Ishikawa (cell line): ENCODE measurements around the gene SPOCK2.
A peak's percentile ranks its signal among the peaks of the same experiment; 100 is the strongest.

ENCODE experiments used
- CEBPB ChIP-seq: IDR thresholded peaks from 2 replicates; pipeline ENCODE4 v1.6.1; 2012
- CREB1 ChIP-seq: IDR thresholded peaks from 2 replicates; pipeline ENCODE4 v1.6.1; 2012; ENCODE audit warnings: low read depth
- EGR1 ChIP-seq: IDR thresholded peaks from 2 replicates; pipeline ENCODE4 v1.6.1; 2012
- EP300 ChIP-seq: IDR thresholded peaks from 2 replicates; pipeline ENCODE4 v1.6.1; 2012; ENCODE audit warnings: borderline replicate concordance
- FOXM1 ChIP-seq: IDR thresholded peaks from 2 replicates; pipeline ENCODE4 v1.6.1; 2012; ENCODE audit warnings: low read depth, borderline replicate concordance
- NFIC ChIP-seq: IDR thresholded peaks from 2 replicates; pipeline ENCODE4 v1.6.1; 2012
- RAD21 ChIP-seq: IDR thresholded peaks from 2 replicates; pipeline ENCODE4 v1.6.1; 2012; ENCODE audit warnings: low read depth
- REST ChIP-seq: IDR thresholded peaks from 2 replicates; pipeline ENCODE4 v1.6.1; 2012; ENCODE audit warnings: low read depth, mild to moderate bottlenecking
- TAF1 ChIP-seq: IDR thresholded peaks from 2 replicates; pipeline ENCODE4 v1.6.1; 2012; ENCODE audit warnings: low read depth, mild to moderate bottlenecking
- TCF12 ChIP-seq: IDR thresholded peaks from 2 replicates; pipeline ENCODE4 v1.6.1; 2012; ENCODE audit warnings: low read depth
- TEAD4 ChIP-seq: IDR thresholded peaks from 2 replicates; pipeline ENCODE4 v1.6.1; 2012
- USF1 ChIP-seq: IDR thresholded peaks from 2 replicates; pipeline ENCODE4 v1.6.1; 2012
- YY1 ChIP-seq: IDR thresholded peaks from 2 replicates; pipeline ENCODE4 v1.6.1; 2012; ENCODE audit warnings: low read depth
- ZBTB7A ChIP-seq: IDR thresholded peaks from 2 replicates; pipeline ENCODE4 v1.6.1; 2012; ENCODE audit warnings: low read depth
- TF ChIP-seq, protein P1 (sequence below): IDR thresholded peaks from 2 replicates; pipeline ENCODE4 v1.6.1; 2012

Gene SPOCK2

DNA sequence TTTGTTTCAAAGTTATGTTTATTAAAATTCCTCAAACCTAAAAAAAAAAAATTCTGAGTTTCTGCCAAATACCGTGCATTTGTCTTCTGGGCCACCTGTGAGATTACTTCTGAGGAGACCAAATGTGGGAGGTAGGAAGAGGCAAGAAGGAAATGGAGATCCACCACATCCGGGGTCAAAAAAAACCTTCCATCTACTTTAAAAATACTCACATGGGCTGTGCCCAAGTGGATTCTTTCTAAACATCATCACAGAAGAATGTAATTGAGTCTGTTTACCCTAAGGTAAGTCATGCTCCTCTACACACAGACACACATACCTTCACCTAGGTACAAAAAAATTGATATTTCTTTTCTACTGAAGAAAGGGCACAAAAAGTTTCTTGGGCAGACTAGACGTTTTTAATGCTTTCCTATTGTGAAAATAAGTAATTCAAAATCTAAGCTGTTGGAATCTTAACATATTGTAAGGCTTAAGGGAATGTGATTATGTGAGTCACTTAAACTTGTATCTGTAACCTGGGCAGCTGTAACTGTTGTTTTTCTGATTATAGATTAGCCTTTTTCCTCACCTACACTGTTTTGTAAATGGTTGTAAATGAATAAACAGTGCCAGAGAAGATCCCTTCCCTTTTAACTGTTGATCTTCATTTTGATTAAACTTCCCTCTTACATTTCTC is 19.1 kb upstream of the SPOCK2 start:
- TF ChIP-seq CREB1 (no peak), TEAD4 (peak; percentile 41; the same call in 1 of the 2 replicates)

- TF ChIP-seq YY1 (no peak), REST (no peak), CREB1 (no peak), EP300 (no peak), EGR1 (no peak), ZBTB7A (no peak), TCF12 (no peak), NFIC (no peak), TAF1 (no peak), CEBPB (no peak), TEAD4 (no peak), RAD21 (no peak)
- TF ChIP-seq, protein P1, sequence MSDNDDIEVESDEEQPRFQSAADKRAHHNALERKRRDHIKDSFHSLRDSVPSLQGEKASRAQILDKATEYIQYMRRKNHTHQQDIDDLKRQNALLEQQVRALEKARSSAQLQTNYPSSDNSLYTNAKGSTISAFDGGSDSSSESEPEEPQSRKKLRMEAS = no peak
Observed at GRCh38 chr10:72106896-72107295, 18.5 kb upstream of the SPOCK2 start.

- TF ChIP-seq USF1 = no peak
Observed at GRCh38 chr10:72106154-72106849, 18.0 kb upstream of the SPOCK2 start.

DNA sequence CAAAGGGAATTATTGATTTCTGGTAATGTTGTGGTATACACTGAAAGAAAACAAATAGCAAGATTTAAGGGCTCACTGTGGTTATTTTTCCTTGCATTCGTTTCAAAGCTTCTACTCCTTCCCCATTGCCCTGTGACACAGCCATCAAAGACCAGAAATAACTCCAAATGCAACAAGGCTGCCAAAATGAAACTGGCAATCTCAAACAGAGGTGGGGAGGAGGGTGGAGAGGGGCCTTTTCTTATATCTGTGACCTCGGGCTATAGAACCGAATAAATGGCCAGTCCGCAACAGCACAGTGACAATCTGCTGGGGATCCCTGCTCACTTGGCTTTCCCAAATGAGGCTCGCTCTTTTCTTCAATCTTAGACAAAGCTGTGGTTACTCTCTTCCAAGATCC is 17.4 kb upstream of the SPOCK2 start:
- TF ChIP-seq ZBTB7A (no peak), RAD21 (no peak), YY1 (no peak), REST (no peak), USF1 (no peak), CREB1 (no peak), EP300 (no peak), FOXM1 (no peak), TAF1 (no peak), EGR1 (no peak), NFIC (no peak), TCF12 (no peak), CEBPB (no peak)
- TF ChIP-seq, protein P1 = no peak

DNA sequence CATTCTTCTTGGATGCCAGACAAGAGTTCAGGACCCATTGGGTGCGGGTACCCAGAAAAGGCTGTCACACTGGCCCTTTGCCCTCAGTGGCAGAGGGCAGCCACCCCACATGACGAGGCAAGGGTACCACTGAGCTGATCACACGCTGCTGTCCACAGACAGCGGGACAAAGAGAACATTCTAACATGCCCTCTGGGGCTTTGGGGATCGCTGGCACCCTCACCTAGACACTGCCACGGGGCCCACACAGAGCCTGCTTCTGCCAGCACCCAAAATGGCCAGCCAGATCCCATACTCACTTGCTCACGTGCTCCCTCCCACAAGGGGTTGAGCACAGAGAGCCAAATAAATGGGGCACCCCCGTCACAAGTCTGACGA is 16.7 kb upstream of the SPOCK2 start:
- TF ChIP-seq TEAD4 (no peak), ZBTB7A (no peak), FOXM1 (no peak), EGR1 (no peak), RAD21 (no peak), YY1 (no peak), EP300 (no peak), CEBPB (no peak), REST (no peak), CREB1 (no peak)
- TF ChIP-seq, protein P1 = no peak
